Hematopoietic multipotent progenitor cell treated with erythropoietin and hydrocortisone succinate and interleukin-3 and kit ligand, for 15 days (in vitro differentiated cells): ENCODE results near the gene GRK5.
"Not testable (repeated sequence)": the region's sequence is repeated elsewhere in the genome, so short reads cannot be mapped to it uniquely, and the experiment has no call there.

ENCODE experiments used
- DNase-seq: peaks from one replicate; pipeline ENCODE4 v3.0.0-alpha.2; 2015; ENCODE audit warnings: low spot score

GRK5 gene

GRCh38 chr10:119421891-119422681 lies 214.7 kb downstream of the GRK5 start:
- DNase-seq: no peak

GRCh38 chr10:119422682-119423509 lies 215.5 kb downstream of the GRK5 start:
- DNase-seq: no peak

GRCh38 chr10:119423510-119424257 lies 216.3 kb downstream of the GRK5 start:
- DNase-seq: no peak

- DNase-seq: no peak
Observed at GRCh38 chr10:119424258-119424975, 217.0 kb downstream of the GRK5 start.

- no peak for DNase-seq
Observed at GRCh38 chr10:119425102-119425880, 217.9 kb downstream of the GRK5 start.

GRCh38 chr10:119425881-119426170 lies 218.5 kb downstream of the GRK5 start:
- DNase-seq: no peak

GRCh38 chr10:119426699-119427098 lies 219.3 kb downstream of the GRK5 start:
- DNase-seq: no peak

- no peak for DNase-seq
Observed at GRCh38 chr10:119427263-119427864, 220.0 kb downstream of the GRK5 start.

- no peak for DNase-seq
Observed at GRCh38 chr10:119428789-119429188, 221.4 kb downstream of the GRK5 start.

GRCh38 chr10:119429771-119430170 lies 222.4 kb downstream of the GRK5 start:
- no peak for DNase-seq

GRCh38 chr10:119431034-119431772 lies 223.8 kb downstream of the GRK5 start:
- no peak for DNase-seq

- DNase-seq: no peak
Observed at GRCh38 chr10:119431773-119432135, 224.4 kb downstream of the GRK5 start.

- DNase-seq: not testable (repeated sequence)
Observed at GRCh38 chr10:119434942-119435341, 227.6 kb downstream of the GRK5 start.

GRCh38 chr10:119438717-119439116 lies 231.3 kb downstream of the GRK5 start:
- no peak for DNase-seq

GRCh38 chr10:119439922-119440321 lies 232.6 kb downstream of the GRK5 start:
- no peak for DNase-seq

GRCh38 chr10:119441151-119441821 lies 233.9 kb downstream of the GRK5 start:
- DNase-seq: no peak

GRCh38 chr10:119441921-119442757 lies 234.8 kb downstream of the GRK5 start:
- DNase-seq: no peak

GRCh38 chr10:119442758-119443060 lies 235.3 kb downstream of the GRK5 start:
- DNase-seq: no peak

- DNase-seq: no peak
Observed at GRCh38 chr10:119443441-119443840, 236.1 kb downstream of the GRK5 start.
